HG03575 (cell line): Measurements from ENCODE around the gene SAPCD1.

ENCODE experiments used
- ATAC-seq: cut with Tn5 transposase; IDR thresholded peaks from one replicate; pipeline ENCODE4 v1.9.1; 2021; ENCODE audit not compliant: unreplicated experiment, insufficient number of reproducible peaks, low FRiP score; ENCODE audit errors: extremely low read depth

Gene SAPCD1

DNA sequence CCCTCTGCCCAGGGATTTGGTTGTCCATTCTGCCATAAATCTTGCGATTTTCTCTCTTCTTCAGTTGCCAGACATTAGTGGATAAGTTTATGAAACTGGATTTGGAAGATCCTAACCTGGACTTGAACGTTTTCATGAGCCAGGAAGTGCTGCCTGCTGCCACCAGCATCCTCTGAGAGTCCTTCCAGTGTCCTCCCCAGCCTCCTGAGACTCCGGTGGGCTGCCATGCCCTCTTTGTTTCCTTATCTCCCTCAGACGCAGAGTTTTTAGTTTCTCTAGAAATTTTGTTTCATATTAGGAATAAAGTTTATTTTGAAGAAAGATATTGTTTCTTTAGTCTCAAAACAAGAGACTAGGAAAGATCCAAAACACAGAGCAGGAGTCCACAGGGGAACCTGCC is at the start of gene SAPCD1:
Gene SAPCD1 (plus strand): TSS at position 301 of the 400 bp plus-strand sequence. CDS start 399 bp downstream, outside the sequence.
- no peak for ATAC-seq

DNA sequence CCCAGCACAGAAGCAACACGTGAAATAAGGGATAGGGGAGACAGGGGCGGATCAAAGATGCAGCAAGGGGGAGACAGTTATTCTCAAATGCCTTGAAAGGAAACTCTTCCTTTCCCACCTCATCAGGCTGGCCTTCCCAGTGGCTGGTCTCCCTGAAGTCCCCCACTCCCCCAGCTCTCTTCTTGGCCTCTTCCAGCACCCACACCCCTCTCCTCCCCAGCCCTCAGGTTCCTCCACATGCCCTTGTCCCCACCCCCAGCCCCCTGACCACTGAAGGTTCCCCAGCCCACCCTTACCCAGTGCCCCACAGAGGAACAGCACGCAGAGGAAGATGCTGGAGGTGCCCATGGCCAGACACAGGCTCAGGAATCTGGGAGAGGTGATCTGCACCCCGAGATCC is 49.0 kb upstream of the SAPCD1 start:
- ATAC-seq, result no peak

DNA sequence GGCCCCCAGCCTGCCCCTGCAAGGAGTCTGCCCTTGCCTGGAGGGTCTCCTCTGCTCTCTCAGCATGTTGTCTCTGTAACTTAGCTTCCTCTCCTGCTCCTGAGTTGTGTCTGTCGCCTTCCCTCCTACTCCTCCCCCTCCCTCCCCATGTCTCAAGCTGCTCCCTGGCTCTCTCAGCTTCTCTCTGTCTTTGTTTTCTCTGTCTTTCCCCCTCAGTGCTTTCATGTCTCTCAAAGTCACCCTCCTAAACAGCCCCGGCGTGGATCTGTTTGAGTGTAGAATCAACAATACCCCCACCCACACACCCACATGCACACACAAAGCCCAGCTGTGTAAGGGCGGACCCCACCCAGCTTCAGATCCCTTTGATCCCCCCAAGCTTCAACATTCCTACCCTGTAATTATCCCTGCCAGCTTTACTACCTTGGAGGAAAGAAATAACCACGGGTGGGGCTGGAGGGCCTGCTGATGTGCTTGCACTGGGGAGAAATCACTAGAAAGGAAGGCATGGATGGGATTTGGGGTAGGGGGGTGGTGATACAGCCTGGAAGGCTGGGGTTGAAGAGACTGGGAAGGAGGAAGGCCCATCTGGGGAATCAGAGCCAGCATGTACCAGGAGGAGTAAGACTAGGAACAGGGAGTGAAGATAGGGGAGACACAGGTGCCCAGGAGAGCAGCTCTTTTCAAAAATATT is 48.3 kb upstream of the SAPCD1 start:
- no peak for ATAC-seq

DNA sequence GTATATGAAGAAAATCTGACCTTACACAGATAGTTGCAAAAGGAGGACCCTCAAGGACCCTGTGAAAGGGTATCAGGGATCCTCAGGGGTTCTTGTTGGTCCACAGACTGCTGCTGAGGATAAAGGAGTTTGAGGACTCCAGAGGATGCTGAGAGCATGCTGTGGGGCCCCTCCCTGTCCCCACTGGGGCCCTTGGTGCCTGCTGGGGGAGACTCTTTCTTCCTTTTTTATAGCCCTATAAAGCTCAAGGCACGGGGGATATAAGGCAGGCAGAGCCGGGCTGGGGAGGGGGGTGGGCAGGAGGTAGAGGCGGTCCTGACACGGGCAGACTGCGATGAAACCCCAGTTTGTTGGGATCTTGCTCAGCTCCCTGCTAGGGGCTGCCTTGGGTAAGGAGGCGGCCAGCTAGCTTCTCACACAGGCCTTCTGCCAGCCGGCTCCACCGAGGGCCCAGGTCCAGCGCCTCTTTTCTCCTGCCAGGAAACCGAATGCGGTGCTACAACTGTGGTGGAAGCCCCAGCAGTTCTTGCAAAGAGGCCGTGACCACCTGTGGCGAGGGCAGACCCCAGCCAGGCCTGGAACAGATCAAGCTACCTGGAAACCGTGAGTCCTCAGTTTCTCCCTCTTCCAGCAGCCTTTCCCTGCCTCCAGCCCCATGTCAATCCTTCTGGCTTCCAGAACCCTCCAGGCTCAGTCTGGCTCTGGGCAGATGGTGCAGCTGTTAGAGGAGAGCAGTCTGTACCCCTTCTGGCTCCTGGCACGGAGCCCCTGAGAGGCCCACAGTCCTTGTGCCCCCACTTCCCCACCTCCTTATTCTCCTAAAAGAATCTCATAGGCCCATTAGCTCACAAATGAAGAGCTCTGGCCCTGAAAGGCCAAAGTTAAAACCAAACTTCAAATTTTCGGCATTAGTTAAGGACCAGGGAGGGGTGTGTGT is 47.2 kb upstream of the SAPCD1 start, which contains the start of gene LY6G6D:
Gene LY6G6D (plus strand): TSS at position 327 of the 937 bp plus-strand sequence. CDS start 8 bp downstream, at position 335.
- ATAC-seq, result no peak

DNA sequence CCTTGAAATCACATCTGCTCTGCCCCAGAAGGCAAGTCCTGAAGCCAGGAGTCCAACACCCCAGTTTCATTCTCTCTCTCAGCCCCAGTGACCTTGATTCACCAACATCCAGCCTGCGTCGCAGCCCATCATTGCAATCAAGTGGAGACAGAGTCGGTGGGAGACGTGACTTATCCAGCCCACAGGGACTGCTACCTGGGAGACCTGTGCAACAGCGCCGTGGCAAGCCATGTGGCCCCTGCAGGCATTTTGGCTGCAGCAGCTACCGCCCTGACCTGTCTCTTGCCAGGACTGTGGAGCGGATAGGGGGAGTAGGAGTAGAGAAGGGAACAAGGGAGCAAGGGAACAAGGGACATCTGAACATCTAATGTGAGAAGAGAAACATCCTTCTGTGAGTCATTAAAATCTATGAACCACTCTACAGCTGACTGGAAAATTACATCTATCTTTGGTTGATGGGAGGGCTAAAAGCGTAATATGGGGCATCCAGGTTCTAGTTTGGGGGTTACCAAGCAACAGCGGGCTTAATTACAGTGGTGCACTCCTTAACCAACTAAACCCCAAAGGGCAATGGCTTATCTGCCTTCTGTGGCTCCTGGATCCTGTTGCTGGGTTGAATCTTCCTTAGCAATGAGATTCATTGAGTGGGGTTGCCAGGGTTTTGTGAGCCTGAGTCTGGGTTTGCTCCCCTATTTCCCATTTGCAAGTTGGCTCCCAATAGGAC is 44.8 kb upstream of the SAPCD1 start:
- no peak for ATAC-seq

DNA sequence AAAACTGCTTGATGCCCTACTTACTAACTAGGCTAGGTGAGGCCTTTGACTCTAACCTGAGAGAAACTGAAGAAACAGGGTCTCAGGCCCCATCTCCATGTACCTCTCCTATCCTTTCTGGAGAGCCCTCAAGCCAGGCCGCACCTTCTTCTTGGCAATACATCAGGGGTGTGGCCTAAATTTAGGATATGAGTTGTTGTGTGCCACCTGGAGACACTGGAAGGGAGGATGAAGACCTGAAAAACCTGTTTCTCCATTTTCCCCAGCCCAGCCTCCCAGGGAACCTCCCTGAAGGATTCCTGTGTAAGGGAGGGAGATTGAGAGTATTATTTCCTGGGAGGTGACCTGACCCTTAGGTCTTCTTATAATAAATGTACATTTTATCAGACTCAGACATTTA is 44.2 kb upstream of the SAPCD1 start:
- no peak for ATAC-seq

DNA sequence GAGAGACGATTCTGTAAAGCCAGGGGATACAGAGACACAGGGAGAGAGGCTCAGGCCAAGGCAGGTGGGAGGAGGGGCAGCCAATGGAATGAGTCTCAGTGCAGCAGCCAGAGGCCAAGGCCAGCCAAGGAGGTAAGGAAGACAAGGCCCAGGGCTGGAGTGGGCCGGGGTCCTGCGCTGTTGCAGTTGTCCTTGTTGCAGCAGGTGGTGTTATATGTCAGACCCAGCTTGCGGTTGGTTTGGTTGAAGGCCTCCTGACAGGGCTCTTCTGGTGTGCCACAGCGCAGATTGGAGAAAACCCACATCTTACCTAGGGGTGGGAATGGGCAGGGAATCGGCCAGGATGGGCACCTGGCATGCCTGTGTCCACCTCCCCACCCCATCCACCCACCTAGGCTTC is 43.5 kb upstream of the SAPCD1 start:
- ATAC-seq, result no peak

DNA sequence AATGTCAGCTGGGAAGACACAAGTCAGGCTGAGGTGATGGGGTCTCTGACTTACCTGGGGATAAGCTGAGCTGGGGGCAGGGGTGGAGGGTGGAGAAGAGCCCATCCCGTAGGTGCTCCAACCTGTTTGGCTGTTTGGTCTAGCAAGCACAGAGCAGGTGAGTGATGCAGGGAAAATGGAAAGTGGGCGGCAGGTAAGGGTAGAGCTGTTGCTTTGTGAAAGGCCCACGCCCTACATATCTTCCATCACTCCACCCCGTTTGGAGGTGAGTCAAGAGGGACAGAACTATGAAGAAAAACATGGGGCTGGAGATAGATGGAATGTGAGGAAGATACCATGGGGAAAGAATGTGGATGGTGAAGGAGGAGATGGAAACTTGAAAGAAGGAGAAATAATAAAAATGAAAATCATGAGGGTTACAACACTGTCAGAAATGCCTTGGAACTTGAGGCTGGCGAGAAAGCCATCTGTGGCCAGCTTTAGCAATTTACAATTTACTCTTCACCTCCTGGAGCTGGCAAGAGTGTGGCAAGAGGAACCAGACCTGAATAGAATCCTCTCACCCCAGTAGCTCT is 42.2 kb upstream of the SAPCD1 start:
- ATAC-seq, result no peak

DNA sequence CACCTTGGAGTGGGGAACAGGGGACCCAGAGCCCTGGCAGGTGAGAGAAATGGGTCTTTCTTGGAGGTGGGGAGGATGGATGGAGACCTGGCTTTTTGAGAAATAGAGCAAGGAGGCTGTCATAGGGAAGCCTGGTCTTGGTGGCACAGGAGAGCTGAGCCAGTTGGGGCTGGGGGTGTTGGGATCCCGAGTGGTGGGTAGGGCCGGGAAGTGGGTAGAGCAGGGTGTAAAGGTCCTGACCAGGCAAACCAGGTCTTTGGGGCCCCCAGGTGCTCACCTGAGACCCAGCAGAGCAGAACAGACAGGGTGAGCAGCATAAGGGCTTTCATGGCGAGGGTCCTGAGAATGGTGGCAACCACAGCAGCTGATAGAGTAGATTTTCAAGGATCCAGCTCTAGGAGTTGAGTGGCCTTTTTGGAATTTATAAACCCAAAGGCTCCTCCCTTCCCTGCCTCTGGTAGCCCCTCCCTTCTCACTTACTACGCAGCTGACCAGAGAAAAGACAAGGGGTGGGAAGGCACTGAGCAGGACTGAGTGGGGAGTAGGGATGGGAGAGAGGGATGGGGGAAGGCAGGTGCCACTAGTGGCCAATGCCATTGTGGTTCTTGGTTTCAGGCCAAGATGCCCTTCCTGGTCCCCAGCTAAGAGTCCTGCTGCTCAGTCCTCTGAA is 41.0 kb upstream of the SAPCD1 start, which contains the start of gene LY6G6C:
Gene LY6G6C (minus strand): TSS at position 396 of the 670 bp plus-strand sequence. CDS start 67 bp downstream, at position 329.
- ATAC-seq, result no peak

DNA sequence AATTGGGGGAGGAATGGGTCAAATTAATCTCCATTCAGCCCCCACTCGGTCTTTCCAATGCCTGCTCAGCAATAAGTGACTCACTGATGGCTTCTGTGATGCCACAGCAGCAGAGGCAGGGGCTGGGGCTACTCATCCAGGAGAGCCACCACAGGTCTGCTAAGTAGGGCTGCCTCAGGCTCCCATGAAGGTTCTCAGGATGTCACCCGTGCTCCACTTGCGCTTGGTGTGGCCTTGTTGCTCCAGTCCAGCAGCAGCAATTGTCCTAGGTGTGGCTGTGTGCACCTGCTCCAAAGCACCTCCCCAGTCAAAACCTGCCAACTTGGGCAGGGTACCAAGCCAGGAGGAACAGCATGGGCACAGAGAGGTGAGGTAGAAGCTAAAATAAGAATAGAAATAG is 40.3 kb upstream of the SAPCD1 start:
- ATAC-seq, result no peak

DNA sequence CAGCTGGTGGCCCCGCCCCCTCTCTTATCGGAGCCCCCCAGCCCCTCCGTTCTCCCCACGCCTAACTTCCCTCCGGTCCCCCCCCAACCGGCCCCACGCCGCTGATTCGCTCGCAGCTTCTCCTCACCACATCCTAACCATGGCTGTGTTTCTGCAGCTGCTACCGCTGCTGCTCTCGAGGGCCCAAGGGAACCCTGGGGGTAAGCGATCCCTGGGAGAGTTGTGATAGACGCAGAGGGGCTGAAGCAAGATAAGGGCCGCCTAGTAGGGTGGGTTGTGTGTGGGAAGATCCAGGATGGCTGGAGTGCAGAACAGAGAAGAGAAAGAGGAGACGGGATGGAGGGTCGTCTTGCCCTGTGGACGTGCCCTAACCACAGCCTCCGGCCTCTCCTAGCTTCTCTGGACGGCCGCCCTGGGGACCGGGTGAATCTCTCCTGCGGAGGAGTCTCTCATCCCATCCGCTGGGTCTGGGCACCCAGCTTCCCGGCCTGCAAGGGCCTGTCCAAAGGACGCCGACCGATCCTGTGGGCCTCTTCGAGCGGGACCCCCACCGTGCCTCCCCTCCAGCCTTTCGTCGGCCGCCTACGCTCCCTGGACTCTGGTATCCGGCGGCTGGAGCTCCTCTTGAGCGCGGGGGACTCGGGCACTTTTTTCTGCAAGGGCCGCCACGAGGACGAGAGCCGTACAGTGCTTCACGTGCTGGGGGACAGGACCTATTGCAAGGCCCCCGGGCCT is 39.0 kb upstream of the SAPCD1 start, which contains the start of gene MPIG6B:
Gene MPIG6B (plus strand): TSS at position 129 of the 735 bp plus-strand sequence. CDS start 11 bp downstream, at position 140.
- no peak for ATAC-seq

DNA sequence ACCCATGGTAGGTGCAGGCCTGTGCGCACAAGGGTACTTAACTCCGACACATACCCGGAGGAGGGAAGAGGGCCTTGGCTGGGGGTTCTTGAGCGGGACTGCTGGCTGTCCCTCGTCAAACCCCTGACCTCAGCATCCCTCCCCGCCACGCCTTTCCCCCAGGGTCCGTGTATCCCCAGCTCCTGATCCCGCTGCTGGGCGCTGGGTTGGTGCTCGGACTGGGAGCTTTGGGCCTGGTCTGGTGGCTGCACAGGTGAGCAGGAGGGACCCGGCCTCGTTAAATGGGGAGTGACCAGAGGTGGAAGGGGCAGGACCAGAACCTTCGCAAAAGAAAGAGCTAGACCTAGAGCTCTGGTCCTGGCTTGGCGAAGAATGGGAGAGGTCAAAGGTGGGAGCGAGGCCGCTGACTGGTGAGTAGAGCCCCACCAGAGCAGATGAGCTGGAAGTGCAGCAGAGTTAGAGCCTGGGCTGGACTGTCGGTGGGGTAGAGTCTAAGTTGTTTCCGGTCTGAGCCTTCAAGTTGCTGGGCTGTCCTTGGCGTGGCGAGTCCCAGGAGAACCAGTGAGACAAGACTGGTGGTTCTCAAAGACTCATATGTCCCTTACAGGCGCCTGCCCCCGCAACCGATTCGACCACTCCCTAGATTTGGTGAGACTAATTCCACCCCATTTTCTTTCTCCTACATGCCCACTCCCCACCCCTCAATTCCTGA is 38.3 kb upstream of the SAPCD1 start:
- ATAC-seq, result no peak

DNA sequence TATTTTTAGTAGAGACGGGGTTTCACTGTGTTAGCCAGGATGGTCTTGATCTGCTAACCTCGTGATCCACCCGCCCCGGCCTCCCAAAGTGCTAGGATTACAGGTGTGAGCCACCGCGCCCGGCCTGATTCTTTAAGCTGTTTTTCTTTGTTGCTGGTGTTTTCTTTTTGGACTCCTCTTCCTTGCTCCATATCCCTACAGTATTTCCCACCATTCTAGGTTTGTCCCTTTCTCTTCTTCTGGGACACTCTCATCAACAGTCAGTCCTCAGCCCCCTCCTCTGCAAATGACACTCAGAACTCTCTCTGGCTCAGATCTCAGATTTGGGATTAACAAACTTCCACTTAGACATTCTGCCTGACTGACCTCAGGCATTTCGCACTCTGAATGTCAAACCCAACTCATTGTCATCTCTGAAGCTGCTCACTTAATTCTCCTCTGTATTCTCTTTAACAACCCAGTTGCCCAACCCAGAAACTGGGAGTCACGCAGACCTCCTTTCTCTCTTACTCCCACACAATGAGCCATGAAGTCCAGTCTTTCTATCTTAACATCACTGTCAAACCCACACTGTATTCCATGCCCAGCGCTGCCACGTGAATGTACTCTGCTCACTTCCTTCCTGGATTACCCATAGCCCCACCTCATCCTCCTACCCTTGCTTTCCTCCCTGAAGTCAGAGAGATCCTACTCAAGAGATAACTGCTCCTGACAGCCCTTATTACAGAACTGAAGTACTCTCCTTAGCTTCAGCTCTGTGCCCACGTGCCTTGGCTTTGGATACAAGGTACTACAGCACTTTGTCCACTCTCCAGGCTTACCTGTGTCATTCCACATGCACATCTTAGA is 36.7 kb upstream of the SAPCD1 start:
- no peak for ATAC-seq

DNA sequence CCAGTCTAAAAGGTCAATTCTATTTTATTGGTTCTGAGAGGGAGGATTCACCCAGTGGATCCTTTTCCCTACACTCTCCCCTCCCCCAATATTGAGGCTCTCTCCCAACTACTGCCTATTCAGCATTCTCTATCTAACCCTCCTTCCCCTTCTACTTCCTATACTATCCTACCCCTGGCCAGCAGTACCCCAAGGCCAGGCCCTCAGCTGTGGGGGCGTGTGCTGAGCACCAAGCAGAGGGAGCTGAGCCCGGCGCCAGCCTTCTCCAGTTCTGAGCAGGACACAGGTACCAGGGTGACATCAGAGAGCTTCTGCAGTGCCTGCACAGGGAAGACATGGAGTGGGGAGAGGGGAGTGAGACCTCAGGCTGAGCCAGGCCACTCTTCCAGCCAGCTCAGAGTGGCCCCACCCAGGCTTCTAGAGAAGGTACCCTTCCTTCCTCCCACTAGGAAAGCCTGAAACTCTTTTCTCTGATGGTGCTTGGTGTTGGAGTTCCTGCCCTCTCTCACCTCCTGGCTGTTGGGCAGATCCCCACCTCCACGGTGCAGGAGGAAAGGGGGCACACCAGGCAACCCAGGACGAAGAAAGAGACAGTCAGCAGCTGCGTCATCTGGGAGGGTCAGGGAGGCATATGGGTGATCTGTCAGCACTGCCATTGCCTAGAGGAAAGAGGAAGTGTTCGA is 35.3 kb upstream of the SAPCD1 start:
- no peak for ATAC-seq

DNA sequence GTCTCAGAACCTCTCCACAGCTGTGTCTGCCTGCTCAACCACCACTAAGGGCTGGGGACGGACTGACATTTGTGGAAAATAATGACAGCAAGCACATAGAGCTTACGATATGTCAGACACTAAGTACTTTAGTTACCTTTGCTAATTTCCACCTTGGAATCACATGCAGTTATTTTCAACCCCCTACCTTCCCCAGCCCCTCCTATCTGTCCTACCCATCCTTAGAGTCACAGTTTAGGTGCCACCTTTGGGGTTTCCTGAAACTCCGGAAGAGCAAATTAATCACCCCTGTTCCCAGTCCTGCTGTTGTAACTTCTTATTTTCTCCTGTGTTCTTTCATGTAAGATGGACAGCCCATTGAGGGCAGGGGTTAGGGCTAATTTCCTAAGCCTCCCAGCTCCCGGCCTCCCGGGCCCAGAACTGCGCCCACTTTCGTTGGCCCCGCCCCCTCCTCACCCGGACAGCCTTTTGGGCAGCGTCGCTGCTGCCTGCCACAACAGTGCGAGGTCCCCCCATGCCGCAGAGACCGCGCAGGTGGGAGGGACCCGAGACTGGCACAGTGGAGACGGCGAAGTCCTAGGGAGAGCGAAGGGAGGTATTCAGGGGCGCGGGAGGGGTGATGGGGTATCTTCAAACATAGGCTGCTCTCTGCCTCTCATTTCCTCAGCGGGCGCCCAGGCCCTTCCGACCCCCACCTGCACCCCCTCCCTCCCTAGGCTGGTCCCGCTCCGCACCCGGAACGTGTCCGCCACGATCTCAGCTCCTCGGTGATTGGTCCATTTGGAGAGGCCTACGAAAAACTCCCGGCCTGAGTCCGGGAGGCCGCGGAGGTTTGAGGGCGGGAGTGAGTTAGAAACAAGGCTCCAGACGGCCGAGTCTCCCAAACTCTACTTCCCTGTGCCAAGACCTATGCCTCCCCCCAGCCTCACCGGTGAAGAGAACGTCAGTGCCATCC is 34.5 kb upstream of the SAPCD1 start:
- ATAC-seq, result no peak
